Measurements from ENCODE around the gene HHAT.

The HHAT gene

GRCh38 chr1:210625715-210626114 lies 297.0 kb downstream of the HHAT start:
- H3K4me3 ChIP-seq (ENCODE audit: low read depth, low read length) = no peak overlapping the region
- TF ChIP-seq CTCF (IDR thresholded peaks at IDR 0.05; ENCODE audit: insufficient read depth, low read length, missing control alignments) = no peak
- no peak for DNase-seq (ENCODE audit: low read depth, low spot score)
- ChIA-PET POLR2A (no interaction called here), CTCF (interaction anchor here (1.8 kb wide), 1 partner anchor 9 kb away, joined by 5 read pairs; no protein-coding TSS in a partner anchor)

- ChIA-PET CTCF (interaction anchor here (1.8 kb wide), 1 partner anchor 9 kb away, joined by 5 read pairs; no protein-coding TSS in a partner anchor), POLR2A (no interaction called here)
- DNase-seq (ENCODE audit: low read depth, low spot score) = no peak
- TF ChIP-seq CTCF (IDR thresholded peaks at IDR 0.05; ENCODE audit: insufficient read depth, low read length, missing control alignments) = no peak
- H3K4me3 ChIP-seq (ENCODE audit: low read depth, low read length) = no peak overlapping the region
Measured at GRCh38 chr1:210626341-210626740, 297.6 kb downstream of the HHAT start.

- DNase-seq (ENCODE audit: low read depth, low spot score) = no peak
- no peak for TF ChIP-seq CTCF (IDR thresholded peaks at IDR 0.05; ENCODE audit: insufficient read depth, low read length, missing control alignments)
- ChIA-PET POLR2A (no interaction called here), CTCF (interaction anchor here (1.6 to 1.7 kb wide), 2 partner anchors 29 to 507 kb away, joined by 4 to 5 read pairs; partner anchors contain the start of gene KCNH1)
- H3K4me3 ChIP-seq (ENCODE audit: low read depth, low read length) = no peak overlapping the region
Measured at GRCh38 chr1:210627755-210628154, 299.1 kb downstream of the HHAT start.

- CTCF ChIA-PET = interaction anchor here (1.6 to 1.7 kb wide), 2 partner anchors 31 to 505 kb away, joined by 4 to 5 read pairs; partner anchors contain the start of gene KCNH1
- no peak overlapping the region for H3K4me3 ChIP-seq (ENCODE audit: low read depth, low read length)
Measured at GRCh38 chr1:210629276-210629675, 300.6 kb downstream of the HHAT start.

GRCh38 chr1:210631399-210631798 lies 302.7 kb downstream of the HHAT start:
- no peak for TF ChIP-seq CTCF (IDR thresholded peaks at IDR 0.05; ENCODE audit: insufficient read depth, low read length, missing control alignments)
- POLR2A ChIA-PET = no interaction called here
- CTCF ChIA-PET = interaction anchor here (1.6 kb wide), 1 partner anchor 502 kb away, joined by 4 read pairs; the partner anchor contains the start of gene KCNH1
- H3K4me3 ChIP-seq (ENCODE audit: low read depth, low read length) = no peak overlapping the region
- DNase-seq (ENCODE audit: low read depth, low spot score) = no peak

More at GRCh38 chr1:210629276-210629675, 300.6 kb downstream of the HHAT start:
- DNase-seq (ENCODE audit: low read depth, low spot score) = no peak
- POLR2A ChIA-PET = no interaction called here
- TF ChIP-seq CTCF (IDR thresholded peaks at IDR 0.05; ENCODE audit: insufficient read depth, low read length, missing control alignments) = no peak

- no peak overlapping the region for H3K4me3 ChIP-seq (ENCODE audit: low read depth, low read length)
- POLR2A ChIA-PET = no interaction called here
- CTCF ChIA-PET = no interaction called here
- no peak for TF ChIP-seq CTCF (IDR thresholded peaks at IDR 0.05; ENCODE audit: insufficient read depth, low read length, missing control alignments)
- no peak for DNase-seq (ENCODE audit: low read depth, low spot score)
Measured at GRCh38 chr1:210633140-210633539, 304.4 kb downstream of the HHAT start.

Measured in AG04449 (cell line).